ENCODE measurements around the gene SLC22A7.

The SLC22A7 gene

DNA sequence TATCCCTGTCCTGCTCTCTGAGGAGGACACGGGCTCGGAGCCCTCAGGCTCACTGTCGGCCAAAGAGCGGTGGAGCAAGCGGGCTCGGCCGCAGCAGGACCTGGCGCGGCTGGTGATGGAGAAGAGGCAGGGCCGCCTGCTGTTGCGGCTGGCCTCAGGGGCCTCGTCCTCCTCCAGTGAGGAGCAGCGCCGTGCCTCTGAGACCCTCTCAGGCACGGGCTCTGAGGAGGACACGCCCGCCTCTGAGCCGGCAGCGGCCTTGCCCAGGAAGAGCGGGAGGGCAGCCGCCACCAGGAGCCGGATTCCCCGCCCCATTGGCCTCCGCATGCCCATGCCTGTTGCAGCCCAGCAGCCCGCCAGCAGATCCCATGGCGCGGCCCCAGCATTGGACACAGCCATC is 14.2 kb upstream of the SLC22A7 start:
- TF ChIP-seq, protein P1, sequence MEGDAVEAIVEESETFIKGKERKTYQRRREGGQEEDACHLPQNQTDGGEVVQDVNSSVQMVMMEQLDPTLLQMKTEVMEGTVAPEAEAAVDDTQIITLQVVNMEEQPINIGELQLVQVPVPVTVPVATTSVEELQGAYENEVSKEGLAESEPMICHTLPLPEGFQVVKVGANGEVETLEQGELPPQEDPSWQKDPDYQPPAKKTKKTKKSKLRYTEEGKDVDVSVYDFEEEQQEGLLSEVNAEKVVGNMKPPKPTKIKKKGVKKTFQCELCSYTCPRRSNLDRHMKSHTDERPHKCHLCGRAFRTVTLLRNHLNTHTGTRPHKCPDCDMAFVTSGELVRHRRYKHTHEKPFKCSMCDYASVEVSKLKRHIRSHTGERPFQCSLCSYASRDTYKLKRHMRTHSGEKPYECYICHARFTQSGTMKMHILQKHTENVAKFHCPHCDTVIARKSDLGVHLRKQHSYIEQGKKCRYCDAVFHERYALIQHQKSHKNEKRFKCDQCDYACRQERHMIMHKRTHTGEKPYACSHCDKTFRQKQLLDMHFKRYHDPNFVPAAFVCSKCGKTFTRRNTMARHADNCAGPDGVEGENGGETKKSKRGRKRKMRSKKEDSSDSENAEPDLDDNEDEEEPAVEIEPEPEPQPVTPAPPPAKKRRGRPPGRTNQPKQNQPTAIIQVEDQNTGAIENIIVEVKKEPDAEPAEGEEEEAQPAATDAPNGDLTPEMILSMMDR (conservative IDR thresholded peaks at IDR 0.05; ENCODE audit: low read depth, low read length), result no peak
- H3K4me3 ChIP-seq (ENCODE audit: low read depth, low read length), result no peak overlapping the region
- no peak for DNase-seq (ENCODE audit: low read depth)

DNA sequence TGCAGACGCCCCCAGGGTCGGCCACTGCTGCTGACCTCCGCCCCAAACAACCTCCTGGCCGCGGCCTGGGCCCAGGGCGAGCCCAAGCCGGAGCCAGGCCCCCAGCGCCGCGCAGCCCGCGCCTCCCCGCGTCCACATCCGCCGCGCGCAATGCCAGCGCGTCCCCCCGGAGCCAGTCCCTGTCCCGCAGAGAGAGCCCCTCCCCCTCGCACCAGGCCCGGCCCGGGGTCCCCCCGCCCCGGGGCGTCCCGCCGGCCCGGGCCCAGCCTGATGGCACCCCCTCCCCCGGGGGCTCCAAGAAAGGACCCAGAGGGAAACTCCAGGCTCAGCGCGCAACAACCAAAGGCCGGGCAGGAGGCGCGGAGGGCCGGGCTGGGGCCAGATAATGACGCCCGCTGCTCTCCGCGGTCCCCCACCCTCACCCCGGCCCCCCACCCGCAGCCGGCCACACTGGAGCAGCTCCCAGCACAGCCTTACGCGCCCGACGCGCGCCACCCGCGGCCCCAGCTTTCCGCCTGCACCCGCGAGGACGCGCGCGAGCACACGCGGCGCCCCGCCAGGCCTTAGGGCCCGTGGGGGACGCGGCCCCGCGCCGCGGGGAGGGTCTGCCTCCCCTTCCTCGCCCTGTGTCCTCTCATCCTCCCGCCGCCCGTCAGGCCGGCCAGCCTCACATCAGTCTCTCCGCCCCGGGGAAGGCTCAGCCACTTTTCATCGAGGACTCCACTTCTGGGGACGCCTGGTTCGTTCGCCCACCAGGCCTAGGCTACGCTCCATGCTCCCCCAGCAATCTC is 12.9 kb upstream of the SLC22A7 start:
- DNase-seq (ENCODE audit: low read depth), result no peak
- no peak overlapping the region for H3K4me3 ChIP-seq (ENCODE audit: low read depth, low read length)
- TF ChIP-seq, protein P1 (conservative IDR thresholded peaks at IDR 0.05; ENCODE audit: low read depth, low read length), result no peak

DNA sequence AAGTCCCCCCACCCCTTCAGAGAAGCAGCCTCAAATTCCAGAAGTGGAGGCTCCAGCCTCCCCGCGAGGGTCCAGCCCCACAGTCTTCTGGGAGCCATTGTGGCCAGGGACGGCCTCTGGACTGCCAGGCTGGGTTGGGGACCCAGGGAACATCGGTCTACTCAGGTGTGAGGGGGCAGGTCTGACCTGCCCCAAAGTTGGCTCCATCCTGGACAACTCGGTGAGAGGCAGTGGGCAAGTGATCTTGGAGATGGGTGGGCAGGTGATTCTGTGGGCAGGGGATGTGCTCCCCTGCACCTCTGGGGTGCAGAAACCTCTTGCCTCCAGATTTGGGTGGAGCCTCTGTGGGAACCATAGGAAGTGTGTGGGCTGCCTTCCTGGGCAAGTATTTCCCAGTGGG is 12.2 kb upstream of the SLC22A7 start:
- DNase-seq (ENCODE audit: low read depth), result no peak
- H3K4me3 ChIP-seq (ENCODE audit: low read depth, low read length), result no peak overlapping the region
- TF ChIP-seq, protein P1 (conservative IDR thresholded peaks at IDR 0.05; ENCODE audit: low read depth, low read length), result no peak

DNA sequence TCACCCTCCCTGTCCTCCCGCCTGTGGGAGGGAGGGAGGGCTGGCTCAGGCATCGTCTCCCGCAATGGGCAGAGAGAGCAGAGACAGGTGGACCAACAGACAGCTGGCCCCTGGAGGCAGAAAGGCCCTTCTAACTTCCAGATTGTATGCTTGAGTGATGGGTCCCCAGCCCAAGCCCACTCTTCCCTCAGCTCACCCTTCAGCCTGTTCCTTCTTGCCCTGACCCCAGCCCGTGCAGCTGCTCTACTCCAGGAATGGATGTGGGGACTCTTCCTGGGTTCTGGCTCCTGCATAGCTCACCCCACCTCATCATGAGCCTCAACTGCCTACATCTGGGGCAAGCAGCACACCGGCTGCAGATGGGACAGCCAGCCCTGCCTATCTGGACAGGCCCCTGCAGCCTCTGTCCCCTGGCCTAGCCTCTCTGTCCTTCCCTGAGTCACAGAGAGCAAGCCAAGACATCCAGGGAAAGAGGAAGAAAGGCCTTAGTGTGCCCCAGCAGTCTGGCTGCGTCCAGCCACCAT is 11.5 kb upstream of the SLC22A7 start:
- TF ChIP-seq, protein P1 (conservative IDR thresholded peaks at IDR 0.05; ENCODE audit: low read depth, low read length), result no peak
- DNase-seq (ENCODE audit: low read depth), result no peak
- H3K4me3 ChIP-seq (ENCODE audit: low read depth, low read length), result no peak overlapping the region

DNA sequence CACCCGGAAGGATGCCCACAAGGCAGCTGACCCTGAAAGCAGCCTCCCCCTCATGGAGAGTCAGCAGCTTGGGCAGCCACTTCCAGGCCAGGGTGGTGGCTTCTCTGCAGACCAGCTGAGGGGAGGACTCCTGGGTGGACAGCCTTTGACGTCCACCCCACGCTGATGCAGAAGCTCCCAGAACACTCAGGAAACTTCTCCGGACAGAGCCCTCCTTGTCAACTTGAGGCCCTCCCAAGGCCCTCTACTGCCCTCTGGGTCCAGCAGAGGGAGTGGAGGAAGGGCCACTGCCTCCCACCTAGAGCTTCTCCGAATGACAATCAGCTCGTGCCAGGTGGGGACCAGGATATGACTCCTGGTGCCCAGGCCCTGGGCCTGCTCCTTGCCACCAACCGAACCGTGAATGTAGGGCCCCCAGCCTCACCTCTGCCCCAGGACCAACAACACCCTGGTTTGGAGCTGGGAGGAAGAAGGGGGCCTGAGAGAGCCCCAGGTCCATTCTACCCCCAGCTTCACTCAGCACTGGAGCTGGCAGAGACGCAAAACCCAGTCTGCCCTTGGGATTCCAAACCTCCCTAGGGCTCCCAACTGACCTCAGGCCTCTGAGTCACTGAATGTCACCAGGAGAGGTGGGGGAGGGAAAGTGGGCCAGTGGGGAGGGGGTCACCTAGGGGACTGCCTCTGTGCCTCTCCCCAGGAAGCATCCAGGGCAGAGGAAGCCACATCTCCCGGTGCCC is 10.9 kb upstream of the SLC22A7 start:
- DNase-seq (ENCODE audit: low read depth), result no peak
- TF ChIP-seq, protein P1 (conservative IDR thresholded peaks at IDR 0.05; ENCODE audit: low read depth, low read length), result peak; percentile 33
- H3K4me3 ChIP-seq (ENCODE audit: low read depth, low read length), result no peak overlapping the region

DNA sequence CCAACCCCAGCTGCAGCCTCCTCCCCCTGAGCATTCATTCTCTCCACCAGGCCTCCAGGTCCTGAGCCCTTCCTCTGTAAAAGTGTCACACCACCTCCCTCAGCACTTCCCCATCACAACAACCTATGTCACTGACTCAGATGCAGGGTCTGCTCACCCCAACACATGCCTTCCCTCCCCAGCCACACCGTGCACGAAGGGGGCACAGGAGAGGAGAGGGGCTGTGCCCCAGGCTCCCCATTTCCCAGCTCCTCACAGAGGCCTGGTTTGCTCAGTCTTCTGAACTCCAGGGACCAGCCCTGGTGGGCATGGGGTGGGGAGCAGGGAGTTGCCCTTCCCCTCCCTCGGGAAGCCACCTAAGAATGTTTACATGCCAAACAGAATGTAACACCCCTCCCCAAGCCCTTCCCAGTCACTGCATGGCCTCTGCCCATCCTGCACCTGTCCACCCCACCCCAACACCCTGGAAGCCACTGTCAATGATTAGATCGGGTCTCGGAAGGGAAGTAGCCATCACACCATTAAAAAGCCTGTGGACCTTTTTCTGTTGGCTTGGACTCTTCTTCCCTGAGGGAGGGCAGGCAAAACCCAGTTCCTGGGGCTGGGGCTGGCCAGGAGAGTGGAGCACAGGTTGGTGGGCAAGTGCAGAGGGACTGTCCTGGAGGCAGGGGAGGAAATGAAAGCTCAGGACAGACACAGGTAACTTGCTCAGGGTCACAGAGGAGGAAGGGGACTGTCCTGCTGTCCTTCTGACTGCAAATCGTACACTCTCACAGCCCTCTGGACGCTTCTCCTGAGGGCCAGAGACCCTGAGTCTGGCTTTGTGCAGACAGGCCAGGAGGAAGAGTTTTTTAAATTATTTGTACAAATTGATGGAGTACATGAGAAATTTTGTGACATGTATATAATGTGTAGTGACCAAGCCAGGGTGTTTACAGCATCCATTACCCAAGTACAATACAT is 10.1 kb upstream of the SLC22A7 start:
- TF ChIP-seq, protein P1 (conservative IDR thresholded peaks at IDR 0.05; ENCODE audit: low read depth, low read length), result no peak
- H3K4me3 ChIP-seq (ENCODE audit: low read depth, low read length), result no peak overlapping the region
- no peak for DNase-seq (ENCODE audit: low read depth)

Measured in choroid plexus epithelial cell (primary cell).